ENCODE data around the gene USP9Y. TPM values are rescaled to one million over a fixed set of nuclear protein-coding genes. Genes with fewer than 3 reads are reported as not detected.

USP9Y gene
- total RNA-seq, 2 donors from 2014 or later = 46.4 to 49.1 TPM

GRCh38 chrY:12733625-12734024, 32.6 kb downstream of the USP9Y start:
- peaks cover 10% of the 10 kb centered on the region for H3K4me1 Mint-ChIP-seq
- ATAC-seq = no peak
- H3K36me3 Mint-ChIP-seq (ENCODE audit: low read depth) = no peaks in the 10 kb centered on the region
- H3K27me3 Mint-ChIP-seq = no peaks in the 10 kb centered on the region
- H3K4me3 Mint-ChIP-seq = no peak overlapping the region
- no peaks in the 10 kb centered on the region for H3K9me3 ChIP-seq (ENCODE audit: control insufficient read depth, low read length, poor library complexity, severe bottlenecking)
- no peak overlapping the region for H3K27ac Mint-ChIP-seq
- DNase-seq = no peak

GRCh38 chrY:12734051-12734450, 33.0 kb downstream of the USP9Y start:
- Mint-ChIP-seq H3K27me3 (no peaks in the 10 kb centered on the region), H3K27ac (no peak overlapping the region), H3K36me3 (ENCODE audit: low read depth) (no peaks in the 10 kb centered on the region), H3K4me3 (no peak overlapping the region), H3K4me1 (peaks cover 8% of the 10 kb centered on the region)
- DNase-seq = no peak
- no peaks in the 10 kb centered on the region for H3K9me3 ChIP-seq (ENCODE audit: control insufficient read depth, low read length, poor library complexity, severe bottlenecking)
- ATAC-seq = no peak

- ATAC-seq = no peak
- no peaks in the 10 kb centered on the region for H3K9me3 ChIP-seq (ENCODE audit: control insufficient read depth, low read length, poor library complexity, severe bottlenecking)
- no peak overlapping the region for H3K4me3 Mint-ChIP-seq
- no peak for DNase-seq
- H3K27me3 Mint-ChIP-seq = no peaks in the 10 kb centered on the region
- H3K4me1 Mint-ChIP-seq = peaks cover 2% of the 10 kb centered on the region
- H3K27ac Mint-ChIP-seq = no peak overlapping the region
- H3K36me3 Mint-ChIP-seq (ENCODE audit: low read depth) = no peaks in the 10 kb centered on the region
These were observed 40.4 kb downstream of the USP9Y start for GRCh38 chrY:12741414-12741813.

GRCh38 chrY:12742725-12743124, 41.7 kb downstream of the USP9Y start:
- ATAC-seq = no peak
- H3K9me3 ChIP-seq (ENCODE audit: control insufficient read depth, low read length, poor library complexity, severe bottlenecking) = no peaks in the 10 kb centered on the region
- no peak for DNase-seq
- no peak overlapping the region for H3K27ac Mint-ChIP-seq
- peaks cover 2% of the 10 kb centered on the region for H3K4me1 Mint-ChIP-seq
- no peak overlapping the region for H3K4me3 Mint-ChIP-seq
- H3K36me3 Mint-ChIP-seq (ENCODE audit: low read depth) = no peaks in the 10 kb centered on the region
- H3K27me3 Mint-ChIP-seq = no peaks in the 10 kb centered on the region

GRCh38 chrY:12744091-12744490, 43.1 kb downstream of the USP9Y start:
- Mint-ChIP-seq H3K4me1 (peaks cover 2% of the 10 kb centered on the region), H3K27me3 (no peaks in the 10 kb centered on the region), H3K36me3 (ENCODE audit: low read depth) (no peaks in the 10 kb centered on the region), H3K4me3 (no peak overlapping the region), H3K27ac (no peak overlapping the region)
- no peak for ATAC-seq
- H3K9me3 ChIP-seq (ENCODE audit: control insufficient read depth, low read length, poor library complexity, severe bottlenecking) = no peaks in the 10 kb centered on the region
- DNase-seq = no peak

GRCh38 chrY:12749293-12749692, 48.3 kb downstream of the USP9Y start:
- H3K4me1 Mint-ChIP-seq = peaks cover 2% of the 10 kb centered on the region
- H3K27me3 Mint-ChIP-seq = no peaks in the 10 kb centered on the region
- no peaks in the 10 kb centered on the region for H3K9me3 ChIP-seq (ENCODE audit: control insufficient read depth, low read length, poor library complexity, severe bottlenecking)
- H3K36me3 Mint-ChIP-seq (ENCODE audit: low read depth) = no peaks in the 10 kb centered on the region
- no peak overlapping the region for H3K27ac Mint-ChIP-seq
- no peak overlapping the region for H3K4me3 Mint-ChIP-seq
- no peak for DNase-seq
- ATAC-seq = no peak

GRCh38 chrY:12752856-12753255, 51.8 kb downstream of the USP9Y start:
- Mint-ChIP-seq H3K4me1 (peaks cover 7% of the 10 kb centered on the region), H3K27ac (no peak overlapping the region)

GRCh38 chrY:12756021-12756420, 55.0 kb downstream of the USP9Y start:
- Mint-ChIP-seq H3K36me3 (ENCODE audit: low read depth) (no peaks in the 10 kb centered on the region), H3K27me3 (no peaks in the 10 kb centered on the region), H3K4me1 (peaks cover 5% of the 10 kb centered on the region), H3K27ac (no peak overlapping the region), H3K4me3 (no peak overlapping the region)
- ATAC-seq (no peak), DNase-seq (no peak)
- H3K9me3 ChIP-seq (ENCODE audit: control insufficient read depth, low read length, poor library complexity, severe bottlenecking) = no peaks in the 10 kb centered on the region

More at GRCh38 chrY:12752856-12753255, 51.8 kb downstream of the USP9Y start:
- Mint-ChIP-seq H3K36me3 (ENCODE audit: low read depth) (no peaks in the 10 kb centered on the region), H3K4me3 (no peak overlapping the region), H3K27me3 (no peaks in the 10 kb centered on the region)
- H3K9me3 ChIP-seq (ENCODE audit: control insufficient read depth, low read length, poor library complexity, severe bottlenecking) = no peaks in the 10 kb centered on the region
- ATAC-seq (no peak), DNase-seq (no peak)

- ATAC-seq (no peak), DNase-seq (no peak)
- no peaks in the 10 kb centered on the region for H3K9me3 ChIP-seq (ENCODE audit: control insufficient read depth, low read length, poor library complexity, severe bottlenecking)
- Mint-ChIP-seq H3K27me3 (no peaks in the 10 kb centered on the region), H3K4me1 (no peaks in the 10 kb centered on the region), H3K27ac (no peak overlapping the region), H3K36me3 (ENCODE audit: low read depth) (no peaks in the 10 kb centered on the region), H3K4me3 (no peak overlapping the region)
These were observed 64.9 kb downstream of the USP9Y start for GRCh38 chrY:12765976-12766375.

GRCh38 chrY:12784521-12784920, 83.5 kb downstream of the USP9Y start:
- no peak for ATAC-seq
- no peak for DNase-seq
- peaks cover 10% of the 10 kb centered on the region for H3K36me3 Mint-ChIP-seq (ENCODE audit: low read depth)

GRCh38 chrY:12793999-12794398, 93.0 kb downstream of the USP9Y start:
- no peaks in the 10 kb centered on the region for H3K36me3 Mint-ChIP-seq (ENCODE audit: low read depth)
- DNase-seq (no peak), ATAC-seq (no peak)
- no peaks in the 10 kb centered on the region for H3K9me3 ChIP-seq (ENCODE audit: control insufficient read depth, low read length, poor library complexity, severe bottlenecking)
- H3K4me3 Mint-ChIP-seq = no peak overlapping the region
- H3K4me1 Mint-ChIP-seq = no peaks in the 10 kb centered on the region
- peak overlapping the region; percentile 34 for H3K27ac Mint-ChIP-seq
- H3K27me3 Mint-ChIP-seq = no peaks in the 10 kb centered on the region

More at GRCh38 chrY:12784521-12784920, 83.5 kb downstream of the USP9Y start:
- H3K9me3 ChIP-seq (ENCODE audit: control insufficient read depth, low read length, poor library complexity, severe bottlenecking) = no peaks in the 10 kb centered on the region
- H3K27me3 Mint-ChIP-seq = no peaks in the 10 kb centered on the region
- no peak overlapping the region for H3K4me3 Mint-ChIP-seq
- H3K27ac Mint-ChIP-seq = no peak overlapping the region
- peaks cover 2% of the 10 kb centered on the region for H3K4me1 Mint-ChIP-seq

GRCh38 chrY:12808046-12808445, 107.0 kb downstream of the USP9Y start:
- no peaks in the 10 kb centered on the region for H3K9me3 ChIP-seq (ENCODE audit: control insufficient read depth, low read length, poor library complexity, severe bottlenecking)
- no peaks in the 10 kb centered on the region for H3K36me3 Mint-ChIP-seq (ENCODE audit: low read depth)
- no peak overlapping the region for H3K4me3 Mint-ChIP-seq
- DNase-seq (no peak), ATAC-seq (no peak)
- no peak overlapping the region for H3K27ac Mint-ChIP-seq
- H3K4me1 Mint-ChIP-seq = peaks cover 6% of the 10 kb centered on the region
- H3K27me3 Mint-ChIP-seq = no peaks in the 10 kb centered on the region

GRCh38 chrY:12809034-12809433, 108.0 kb downstream of the USP9Y start:
- H3K36me3 Mint-ChIP-seq (ENCODE audit: low read depth) = no peaks in the 10 kb centered on the region
- H3K4me3 Mint-ChIP-seq = no peak overlapping the region
- ATAC-seq (no peak), DNase-seq (no peak)
- H3K9me3 ChIP-seq (ENCODE audit: control insufficient read depth, low read length, poor library complexity, severe bottlenecking) = no peaks in the 10 kb centered on the region
- peaks cover 5% of the 10 kb centered on the region for H3K4me1 Mint-ChIP-seq
- no peaks in the 10 kb centered on the region for H3K27me3 Mint-ChIP-seq
- peak overlapping the region; percentile 53 for H3K27ac Mint-ChIP-seq

GRCh38 chrY:12823408-12823807, 122.4 kb downstream of the USP9Y start:
- no peak for ATAC-seq
- peaks cover 2% of the 10 kb centered on the region for H3K4me1 Mint-ChIP-seq
- no peak for DNase-seq
- no peaks in the 10 kb centered on the region for H3K9me3 ChIP-seq (ENCODE audit: control insufficient read depth, low read length, poor library complexity, severe bottlenecking)
- H3K27ac Mint-ChIP-seq = no peak overlapping the region
- no peak overlapping the region for H3K4me3 Mint-ChIP-seq
- H3K27me3 Mint-ChIP-seq = no peaks in the 10 kb centered on the region
- H3K36me3 Mint-ChIP-seq (ENCODE audit: low read depth) = peaks cover 2% of the 10 kb centered on the region
